Measurements from ENCODE around the gene ST3GAL4. TPM values are rescaled to one million over a fixed set of nuclear protein-coding genes. Genes with fewer than 3 reads are reported as not detected.

Gene ST3GAL4
- total RNA-seq, 4 donors from 2014 or later: 42.1 to 56.2 (median 47.2) TPM

DNA sequence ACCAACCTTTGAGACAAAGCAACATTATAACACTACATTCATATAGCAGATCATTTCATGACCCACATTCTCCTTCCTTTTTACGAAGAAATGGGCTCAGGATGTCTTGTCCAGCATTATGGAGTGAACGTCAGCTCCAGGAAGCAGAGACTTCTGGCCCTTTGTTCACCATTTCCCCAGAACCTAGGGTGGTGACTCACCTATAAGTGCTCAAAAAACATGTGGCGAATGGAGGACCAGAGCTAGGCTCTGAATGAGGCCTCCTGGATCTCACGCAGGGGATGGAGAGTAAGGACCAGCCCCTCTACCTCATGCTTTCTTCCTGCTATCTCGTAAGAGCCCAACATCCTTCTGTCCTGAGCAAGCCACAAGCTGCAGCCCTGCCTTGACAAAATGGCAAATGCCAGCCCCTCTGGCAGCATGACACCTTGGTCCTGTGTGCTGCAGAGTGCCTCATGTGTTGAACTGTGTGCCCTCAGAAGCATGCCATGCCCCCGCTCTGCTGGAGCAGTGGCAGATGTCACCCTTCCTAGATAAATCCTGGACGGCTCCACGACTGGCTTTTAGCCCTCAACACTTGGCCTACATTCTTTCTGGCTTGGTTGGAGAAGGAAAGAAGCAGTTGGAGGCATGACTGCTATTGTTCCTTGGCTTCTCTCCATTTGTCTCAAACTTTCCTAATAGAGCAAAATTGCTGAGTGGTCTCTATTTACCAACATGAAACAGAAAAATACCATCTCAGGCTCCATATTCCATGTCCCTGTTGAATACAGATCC lies 6.5 kb upstream of the ST3GAL4 start:
- 25 to 85% methylated on average over 3 to 5 of the region's 8 CpGs for whole genome bisulfite sequencing, 2 donors (ENCODE audit: low coverage in 1 of 2)
- Histone ChIP-seq H3K27ac (peak overlapping the region in 3 of 4 donors; percentile 69 to 83 (median 76)), H3K27me3 (no peaks in the 10 kb centered on the region), H3K4me1 (peaks cover 0 to 90% (median 32%) of the 10 kb centered on the region in 3 donors), H3K36me3 (peaks cover 0 to 23% of the 10 kb centered on the region in 2 donors), H3K9me3 (no peaks in the 10 kb centered on the region), H3K4me3 (no peak overlapping the region)
- peak; percentile 59 for ATAC-seq
- TF ChIP-seq POLR2A (IDR thresholded peaks at IDR 0.05) (no peak), POLR2AphosphoS5 (IDR thresholded peaks at IDR 0.05) (peak; percentile 12), EP300 (IDR thresholded peaks at IDR 0.05) (no peak)
- TF ChIP-seq, protein P1, sequence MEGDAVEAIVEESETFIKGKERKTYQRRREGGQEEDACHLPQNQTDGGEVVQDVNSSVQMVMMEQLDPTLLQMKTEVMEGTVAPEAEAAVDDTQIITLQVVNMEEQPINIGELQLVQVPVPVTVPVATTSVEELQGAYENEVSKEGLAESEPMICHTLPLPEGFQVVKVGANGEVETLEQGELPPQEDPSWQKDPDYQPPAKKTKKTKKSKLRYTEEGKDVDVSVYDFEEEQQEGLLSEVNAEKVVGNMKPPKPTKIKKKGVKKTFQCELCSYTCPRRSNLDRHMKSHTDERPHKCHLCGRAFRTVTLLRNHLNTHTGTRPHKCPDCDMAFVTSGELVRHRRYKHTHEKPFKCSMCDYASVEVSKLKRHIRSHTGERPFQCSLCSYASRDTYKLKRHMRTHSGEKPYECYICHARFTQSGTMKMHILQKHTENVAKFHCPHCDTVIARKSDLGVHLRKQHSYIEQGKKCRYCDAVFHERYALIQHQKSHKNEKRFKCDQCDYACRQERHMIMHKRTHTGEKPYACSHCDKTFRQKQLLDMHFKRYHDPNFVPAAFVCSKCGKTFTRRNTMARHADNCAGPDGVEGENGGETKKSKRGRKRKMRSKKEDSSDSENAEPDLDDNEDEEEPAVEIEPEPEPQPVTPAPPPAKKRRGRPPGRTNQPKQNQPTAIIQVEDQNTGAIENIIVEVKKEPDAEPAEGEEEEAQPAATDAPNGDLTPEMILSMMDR (IDR thresholded peaks at IDR 0.05): no peak

GRCh38 chr11:126350836-126351235 lies 4.7 kb upstream of the ST3GAL4 start:
- Histone ChIP-seq H3K36me3 (peaks cover 0 to 5% of the 10 kb centered on the region in 2 donors), H3K27me3 (no peaks in the 10 kb centered on the region), H3K9me3 (no peaks in the 10 kb centered on the region), H3K4me1 (peaks cover 0 to 93% (median 39%) of the 10 kb centered on the region in 3 donors), H3K27ac (peak overlapping the region in 2 of 4 donors; percentile 51 to 69), H3K4me3 (no peak overlapping the region)
- WGBS, 2 donors (ENCODE audit: low coverage in 1 of 2): 25 to 66% methylated on average over 2 to 4 of the region's 5 CpGs
- no peak for ATAC-seq
- TF ChIP-seq, protein P1 (IDR thresholded peaks at IDR 0.05): no peak
- no peak for TF ChIP-seq POLR2A (IDR thresholded peaks at IDR 0.05)
- no peak for TF ChIP-seq POLR2AphosphoS5 (IDR thresholded peaks at IDR 0.05)
- no peak for TF ChIP-seq EP300 (IDR thresholded peaks at IDR 0.05)

DNA sequence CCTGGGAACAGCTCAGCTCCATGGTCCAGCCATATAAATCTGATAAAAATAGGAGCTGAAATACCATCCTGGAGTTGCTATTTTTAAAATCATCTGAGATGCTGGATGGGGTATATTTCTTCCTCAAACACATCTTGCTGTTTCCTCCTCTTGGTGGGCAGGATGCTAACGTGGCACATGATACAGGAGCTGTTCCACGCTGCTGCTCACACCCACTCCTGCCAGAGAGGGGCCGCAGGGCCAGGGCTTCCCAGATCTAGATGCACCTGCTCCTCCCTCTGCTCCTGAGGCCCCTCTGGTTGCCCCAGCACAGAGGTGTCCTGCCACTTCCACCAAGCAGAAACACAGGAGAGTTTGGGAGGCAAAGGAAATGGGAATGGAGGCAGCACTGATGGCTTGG lies 3.3 kb upstream of the ST3GAL4 start:
- H3K4me1 ChIP-seq: peaks cover 0 to 95% (median 40%) of the 10 kb centered on the region in 3 donors
- H3K9me3 ChIP-seq: no peaks in the 10 kb centered on the region
- no peaks in the 10 kb centered on the region for H3K36me3 ChIP-seq
- no peak overlapping the region for H3K4me3 ChIP-seq
- no CpG with 5 or more reads among the region's 3 CpGs for WGBS, 2 donors (ENCODE audit: low coverage in 1 of 2)
- no peaks in the 10 kb centered on the region for H3K27me3 ChIP-seq
- TF ChIP-seq POLR2AphosphoS5 (IDR thresholded peaks at IDR 0.05) (no peak), EP300 (IDR thresholded peaks at IDR 0.05) (no peak), POLR2A (IDR thresholded peaks at IDR 0.05) (no peak)
- TF ChIP-seq, protein P1 (IDR thresholded peaks at IDR 0.05): no peak
- no peak for ATAC-seq
- peak overlapping the region in 2 of 4 donors; percentile 51 to 69 for H3K27ac ChIP-seq

DNA sequence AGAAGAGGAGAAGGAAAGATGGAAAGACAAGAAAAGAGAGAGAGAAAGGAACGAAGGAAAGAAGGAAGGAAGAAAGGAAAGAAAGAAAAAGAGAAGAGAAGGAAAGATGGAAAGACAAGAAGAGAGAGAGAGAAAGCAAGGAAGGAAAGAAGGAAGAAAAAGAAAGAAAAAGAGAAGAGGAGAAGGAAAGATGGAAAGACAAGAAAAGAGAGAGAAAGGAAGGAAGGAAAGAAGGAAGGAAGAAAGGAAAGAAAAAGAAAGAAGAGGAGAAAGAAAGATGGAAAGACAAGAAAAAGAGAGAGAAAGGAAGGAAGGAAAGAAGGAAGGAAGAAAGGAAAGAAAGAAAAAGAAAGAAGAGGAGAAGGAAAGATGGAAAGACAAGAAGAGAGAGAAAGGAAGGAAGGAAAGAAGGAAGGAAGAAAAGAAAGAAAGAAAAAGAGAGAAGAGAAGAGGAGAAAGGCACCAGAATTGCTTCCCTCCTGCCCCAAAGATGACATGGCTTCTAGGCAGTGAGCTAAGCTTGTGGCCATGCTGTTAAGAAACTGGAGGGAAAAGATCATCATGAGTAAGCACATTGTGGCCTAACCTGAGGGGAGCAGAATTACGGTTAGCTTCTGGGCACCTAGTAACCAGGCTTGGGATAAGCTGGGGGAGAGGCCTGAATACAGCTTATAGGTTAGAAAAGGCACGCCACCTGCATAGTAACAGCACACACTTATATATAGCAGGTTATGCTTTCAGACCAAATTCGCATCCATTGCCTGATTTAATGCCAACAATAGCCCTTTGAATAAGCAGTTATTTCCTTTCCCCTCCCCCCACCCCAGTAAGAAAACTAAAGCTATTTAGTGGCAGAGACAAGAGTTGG lies 2.3 kb upstream of the ST3GAL4 start:
- WGBS, 2 donors (ENCODE audit: low coverage in 1 of 2): 56 to 85% methylated on average over 3 of the region's 4 CpGs
- TF ChIP-seq EP300 (IDR thresholded peaks at IDR 0.05) (no peak), POLR2A (IDR thresholded peaks at IDR 0.05) (no peak), POLR2AphosphoS5 (IDR thresholded peaks at IDR 0.05) (peak; percentile 25)
- TF ChIP-seq, protein P1 (IDR thresholded peaks at IDR 0.05): no peak
- Histone ChIP-seq H3K9me3 (no peaks in the 10 kb centered on the region), H3K36me3 (no peaks in the 10 kb centered on the region), H3K27me3 (no peaks in the 10 kb centered on the region), H3K4me3 (no peak overlapping the region), H3K4me1 (peaks cover 0 to 95% (median 40%) of the 10 kb centered on the region in 3 donors), H3K27ac (peak overlapping the region in 1 of 4 donors; percentile 31)
- ATAC-seq: no peak
